Measurements from ENCODE around the gene ADIPOQ. TPM values are rescaled to one million over a fixed set of nuclear protein-coding genes. Genes with fewer than 3 reads are reported as not detected.
"Not testable (repeated sequence)": the region's sequence is repeated elsewhere in the genome, so short reads cannot be mapped to it uniquely, and the experiment has no call there.

Gene ADIPOQ
- total and polyA plus RNA-seq, 10 donors = 0.11 to 0.17 (median 0.12) TPM; not detected in 7

GRCh38 chr3:186888569-186888968 lies 46.1 kb downstream of the ADIPOQ start:
- intact Hi-C loops (cut with DNase I; ENCODE audit: low total_unique reads) = no loop called here
- no peaks in the 10 kb centered on the region for H3K9me3 ChIP-seq
- no peak for DNase-seq
- H3K4me3 ChIP-seq = no peak overlapping the region
- no peak overlapping the region for H3K27ac ChIP-seq
- TF ChIP-seq CTCF (IDR thresholded peaks at IDR 0.05 in 8 of 11, conservative IDR thresholded peaks at IDR 0.05 in 3 of 11) (no peak), POLR2AphosphoS5 (IDR thresholded peaks at IDR 0.05) (no peak), POLR2A (IDR thresholded peaks at IDR 0.05) (no peak)
- WGBS, 5 donors = 25 to 34% (median 29%) methylated on average over 6 of the region's 6 CpGs
- H3K4me1 ChIP-seq = no peaks in the 10 kb centered on the region
- H3K27me3 ChIP-seq (replicated peaks in 1 of 7) = no peaks in the 10 kb centered on the region
- no peaks in the 10 kb centered on the region for H3K36me3 ChIP-seq

- H3K27ac ChIP-seq; DNase-seq; intact Hi-C loops (cut with DNase I; ENCODE audit: low total_unique reads); H3K9me3 ChIP-seq; H3K36me3 ChIP-seq; H3K4me3 ChIP-seq; H3K4me1 ChIP-seq; H3K27me3 ChIP-seq (replicated peaks in 1 of 7): not testable (repeated sequence)
- 93 to 98% (median 97%) methylated on average over 4 of the region's 4 CpGs for WGBS, 5 donors
These were observed 47.2 kb downstream of the ADIPOQ start for GRCh38 chr3:186889698-186890097.

- H3K27me3 ChIP-seq (replicated peaks in 1 of 7) = no peaks in the 10 kb centered on the region
- no peak for DNase-seq
- TF ChIP-seq CTCF (IDR thresholded peaks at IDR 0.05 in 8 of 11, conservative IDR thresholded peaks at IDR 0.05 in 3 of 11) (no peak), POLR2AphosphoS5 (IDR thresholded peaks at IDR 0.05) (no peak), POLR2A (IDR thresholded peaks at IDR 0.05) (no peak)
- H3K4me1 ChIP-seq = no peaks in the 10 kb centered on the region
- no peaks in the 10 kb centered on the region for H3K9me3 ChIP-seq
- no peaks in the 10 kb centered on the region for H3K36me3 ChIP-seq
- no peak overlapping the region for H3K4me3 ChIP-seq
- intact Hi-C loops (cut with DNase I; ENCODE audit: low total_unique reads) = no loop called here
- H3K27ac ChIP-seq = no peak overlapping the region
These were observed 48.4 kb downstream of the ADIPOQ start for GRCh38 chr3:186890911-186891310.

- H3K27me3 ChIP-seq (replicated peaks in 1 of 7); H3K4me1 ChIP-seq; H3K27ac ChIP-seq; intact Hi-C loops (cut with DNase I; ENCODE audit: low total_unique reads); H3K4me3 ChIP-seq; H3K9me3 ChIP-seq; DNase-seq; H3K36me3 ChIP-seq: not testable (repeated sequence)
- WGBS, 5 donors = 100% methylated on average over 1 of the region's 2 CpGs; no CpG with 5 or more reads in 4 of the 5 donors
These were observed 50.6 kb downstream of the ADIPOQ start for GRCh38 chr3:186893071-186893470.

- DNase-seq = no peak
- WGBS, 5 donors = 82 to 95% (median 94%) methylated on average over 5 of the region's 5 CpGs
- no peaks in the 10 kb centered on the region for H3K36me3 ChIP-seq
- H3K27ac ChIP-seq = no peak overlapping the region
- H3K27me3 ChIP-seq (replicated peaks in 1 of 7) = no peaks in the 10 kb centered on the region
- H3K4me3 ChIP-seq = no peak overlapping the region
- no peaks in the 10 kb centered on the region for H3K9me3 ChIP-seq
- intact Hi-C loops (cut with DNase I; ENCODE audit: low total_unique reads) = no loop called here
- no peaks in the 10 kb centered on the region for H3K4me1 ChIP-seq
- TF ChIP-seq CTCF (IDR thresholded peaks at IDR 0.05 in 8 of 11, conservative IDR thresholded peaks at IDR 0.05 in 3 of 11) = no peak
- no peak for TF ChIP-seq POLR2AphosphoS5 (IDR thresholded peaks at IDR 0.05)
- TF ChIP-seq POLR2A (IDR thresholded peaks at IDR 0.05) = no peak
These were observed 52.9 kb downstream of the ADIPOQ start for GRCh38 chr3:186895406-186895805.

Data from spleen (tissue), 11 donors.